AG20443 (cell line): ENCODE measurements around the gene ESYT2.

ENCODE experiments used
- DNase-seq: peaks from one replicate; pipeline ENCODE4 v3.0.0; 2012; ENCODE audit warnings: low spot score, mixed read lengths

Gene ESYT2

DNA sequence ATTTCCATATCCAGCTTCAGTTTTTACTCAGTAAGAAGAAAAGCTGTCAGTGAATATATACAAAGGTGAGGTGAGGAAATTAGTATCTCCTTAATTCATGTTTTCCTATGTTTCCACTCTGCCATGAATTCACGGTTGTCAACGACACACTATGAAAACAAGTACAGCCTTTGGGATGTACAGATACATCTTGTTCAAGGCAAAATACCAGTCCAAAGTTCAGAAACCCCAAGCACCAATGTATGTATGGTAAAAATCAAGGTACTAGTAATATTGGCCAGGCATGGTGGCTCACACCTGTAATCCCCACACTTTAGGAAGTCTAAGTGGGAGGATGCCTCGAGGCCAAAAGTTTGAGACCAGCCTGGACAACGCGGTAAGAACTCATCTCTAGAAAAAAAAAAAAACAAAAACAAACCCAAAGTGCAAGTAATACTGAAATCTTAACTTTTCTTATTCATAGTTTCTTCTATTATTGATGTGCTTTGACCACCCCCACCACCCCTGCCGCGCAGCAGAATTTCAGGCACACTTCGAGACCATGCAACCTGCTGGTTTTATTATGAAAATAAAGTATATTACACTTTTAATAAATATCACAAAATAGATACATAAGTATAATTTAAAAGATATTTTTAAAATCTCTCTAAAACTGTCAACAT is 3.5 kb downstream of the ESYT2 start:
- no peak for DNase-seq

DNA sequence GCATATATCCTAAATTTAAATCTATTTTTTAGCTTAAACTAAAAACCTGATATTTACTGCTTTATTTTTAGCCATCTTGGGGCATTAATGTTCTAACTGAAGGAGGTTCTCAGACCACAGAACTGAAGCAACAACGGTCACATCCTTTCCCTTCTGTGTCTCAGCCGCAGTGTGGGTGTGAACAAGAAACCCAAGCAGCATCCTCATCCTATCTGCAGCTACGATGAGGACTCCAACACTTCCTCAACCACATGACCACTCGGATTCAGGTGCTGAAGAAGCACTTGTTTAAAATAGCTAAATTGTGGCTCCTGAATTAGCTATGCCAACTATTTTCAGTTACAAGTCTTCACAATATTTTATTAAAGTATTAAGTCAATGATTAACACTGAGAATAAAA is 5.3 kb downstream of the ESYT2 start:
- no peak for DNase-seq

DNA sequence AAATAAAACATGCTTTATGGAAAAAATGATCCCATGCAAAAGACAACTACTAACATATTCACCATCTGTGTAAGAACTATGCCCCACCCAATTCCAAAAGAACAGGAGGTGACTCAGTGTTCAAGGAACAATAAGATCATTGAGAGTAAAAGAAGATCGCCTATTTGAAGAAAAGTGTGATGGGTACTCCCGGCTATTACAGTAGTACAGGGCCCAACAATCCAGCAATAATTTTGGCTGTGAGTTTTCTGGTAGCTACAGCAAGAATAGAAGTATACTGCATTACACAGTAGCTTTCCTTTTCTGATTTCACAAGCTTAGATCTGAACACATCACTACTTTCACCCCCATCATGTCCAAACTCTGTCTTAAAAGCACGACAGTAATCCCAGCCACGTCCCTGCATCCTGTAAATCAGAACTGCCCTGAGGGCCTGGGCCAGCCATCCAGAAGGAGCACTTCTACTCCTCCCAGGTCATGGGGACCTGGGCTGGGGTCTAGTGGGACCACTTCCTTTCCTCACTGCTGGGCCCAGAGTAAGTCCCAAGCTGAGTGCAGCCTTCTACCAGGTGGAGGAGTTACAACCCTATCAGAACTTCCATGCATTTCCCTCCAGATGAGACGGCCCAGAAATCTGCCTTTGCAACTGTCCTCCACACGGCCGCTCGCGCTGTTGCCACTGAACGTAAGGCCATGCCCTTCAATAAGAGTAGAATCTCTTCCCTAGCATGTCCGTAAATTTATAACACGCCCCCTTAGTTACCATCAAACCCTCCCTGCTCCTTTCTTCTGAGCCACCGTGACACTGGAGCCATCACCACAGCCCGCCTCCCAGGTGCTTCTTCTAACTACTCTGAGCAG is 7.9 kb downstream of the ESYT2 start:
- DNase-seq, result peak; percentile 63

DNA sequence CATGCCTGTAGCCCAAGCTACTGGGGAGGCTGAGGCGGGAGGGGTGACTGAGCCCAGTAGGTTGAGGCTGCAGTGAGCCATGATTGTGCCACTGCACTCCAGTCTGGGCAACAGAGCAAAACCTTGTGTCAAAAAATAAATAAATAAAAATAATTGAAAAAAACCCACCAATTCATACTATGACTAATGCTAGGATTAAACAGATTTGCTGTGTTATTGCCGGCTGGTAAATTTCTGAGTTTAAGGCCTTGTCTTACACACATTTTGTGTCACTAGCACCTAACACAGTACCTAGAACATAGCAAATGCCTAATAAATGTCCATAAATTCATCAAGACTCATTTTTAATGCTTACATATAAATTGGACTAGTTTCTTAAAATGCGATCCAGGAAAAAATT is 8.7 kb downstream of the ESYT2 start:
- no peak for DNase-seq

DNA sequence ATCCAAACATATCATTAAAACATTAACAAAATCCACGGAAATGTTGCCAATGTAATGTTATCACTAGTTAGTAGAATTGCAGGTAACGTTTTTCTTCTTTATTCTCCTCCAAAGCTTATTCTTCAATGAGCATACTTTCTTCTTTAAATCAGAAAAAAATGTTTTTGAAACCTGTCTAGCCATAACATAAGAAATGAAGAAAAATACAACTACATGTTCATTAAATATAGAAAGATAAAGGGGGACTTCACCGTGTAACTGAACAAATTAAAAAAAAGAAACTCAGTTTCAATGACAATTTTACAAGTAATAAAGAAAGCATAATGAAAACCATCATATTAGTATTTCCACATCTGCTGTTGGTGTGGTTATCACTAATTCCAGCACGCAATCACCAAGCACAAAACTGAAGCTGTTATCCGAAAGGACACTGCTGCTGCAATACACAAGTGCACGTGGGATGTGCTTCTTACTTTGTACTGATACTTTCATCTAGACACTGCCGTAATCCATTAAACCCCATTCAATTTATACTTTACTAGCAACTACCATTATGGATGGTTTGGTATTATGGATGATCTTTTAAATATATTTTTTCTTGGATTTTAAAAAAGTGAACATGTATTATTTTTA is 9.6 kb downstream of the ESYT2 start:
- DNase-seq, result no peak

DNA sequence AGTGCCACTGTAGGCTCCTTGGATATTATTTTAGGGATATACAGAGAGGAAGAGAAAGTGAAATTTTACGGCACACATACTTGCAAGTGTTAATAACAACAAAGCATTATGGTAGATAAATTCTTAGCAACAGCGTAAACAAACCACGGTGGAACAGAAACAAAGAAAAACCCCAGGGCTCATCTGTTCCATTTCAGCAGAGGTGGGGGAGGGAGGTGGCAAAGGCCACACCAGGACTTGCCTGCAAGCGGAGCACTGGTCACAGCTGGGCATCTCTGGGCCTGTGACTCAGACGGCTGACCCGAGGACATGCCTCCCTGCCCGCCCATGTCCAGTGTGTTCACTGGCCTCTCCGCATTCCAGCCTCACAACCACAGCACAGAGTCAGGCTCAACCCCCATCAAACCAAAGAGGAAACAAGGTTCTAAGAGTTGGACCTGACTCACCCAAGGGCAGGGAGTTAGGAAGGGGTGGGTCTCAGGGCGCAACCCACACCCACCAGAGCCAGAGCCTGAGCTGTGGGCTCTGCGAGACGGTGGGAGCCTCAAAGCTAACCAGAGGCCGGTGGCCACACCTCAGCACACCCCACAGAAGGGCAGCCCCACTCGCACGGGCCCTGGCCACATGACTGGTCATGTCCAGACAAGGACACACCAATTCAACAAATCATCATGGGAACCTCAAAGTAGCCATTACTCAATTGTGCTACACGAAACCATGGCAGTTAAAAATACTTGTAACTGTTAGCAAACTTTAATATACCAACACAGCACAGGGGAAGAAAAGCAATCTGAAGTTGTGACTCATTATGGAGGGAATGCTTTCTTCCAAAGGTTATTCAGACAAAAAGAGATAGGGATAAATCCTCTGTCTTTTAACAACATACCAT is 10.7 kb downstream of the ESYT2 start:
- DNase-seq, result peak; percentile 94

DNA sequence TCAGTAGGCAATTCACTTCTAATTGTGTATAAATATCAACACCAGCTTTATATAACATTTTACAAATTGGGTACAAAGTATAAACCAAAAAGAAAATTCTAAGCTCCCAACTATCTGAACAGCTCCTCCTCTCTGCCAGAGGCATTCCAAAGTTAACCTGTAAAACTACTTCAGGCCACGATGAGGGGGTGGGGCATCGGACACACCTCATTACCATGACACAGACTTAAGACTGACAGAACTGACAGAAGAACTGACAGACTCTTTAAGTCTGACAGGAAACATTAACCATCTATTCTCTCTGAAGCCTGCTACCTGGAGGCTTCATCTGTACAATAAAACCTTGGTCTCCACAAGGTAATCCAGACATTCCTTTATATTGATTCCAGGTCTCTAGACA is 12.3 kb downstream of the ESYT2 start:
- no peak for DNase-seq

DNA sequence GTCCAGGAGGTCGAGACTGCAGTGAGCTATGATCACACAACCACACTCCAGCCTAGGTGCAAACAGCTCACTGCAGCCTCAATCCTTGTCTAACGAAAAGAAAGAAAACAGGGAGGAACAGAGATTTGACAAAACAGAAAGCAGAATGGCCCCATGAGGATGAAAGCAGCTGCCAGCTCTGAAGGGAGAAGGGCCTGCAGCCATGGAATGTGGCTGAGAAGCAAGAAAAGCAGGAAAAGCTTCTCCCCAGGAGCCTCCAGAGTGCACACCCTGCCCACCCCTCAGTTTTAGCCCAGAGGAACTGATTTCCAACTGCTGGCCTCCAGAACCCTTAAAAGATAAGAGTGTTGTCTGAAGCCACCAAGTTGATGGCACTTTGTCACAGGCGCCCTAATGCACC is 13.0 kb downstream of the ESYT2 start:
- DNase-seq, result no peak

DNA sequence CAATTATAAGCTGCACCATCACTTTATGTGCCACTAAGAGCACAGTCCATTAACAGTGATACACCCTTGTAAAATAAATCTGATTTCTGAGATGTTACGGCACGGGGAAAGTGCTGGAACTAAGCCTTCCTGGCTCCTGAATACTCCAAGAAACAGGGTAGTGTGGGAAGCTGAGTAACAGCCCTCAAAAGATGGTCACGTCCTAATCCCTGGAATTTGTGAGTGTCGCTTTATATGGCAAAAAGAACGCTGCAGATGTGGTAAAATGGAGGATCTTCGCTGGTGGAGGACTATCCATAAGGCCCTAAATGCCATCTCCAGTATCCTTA is 13.5 kb downstream of the ESYT2 start:
- DNase-seq, result no peak

DNA sequence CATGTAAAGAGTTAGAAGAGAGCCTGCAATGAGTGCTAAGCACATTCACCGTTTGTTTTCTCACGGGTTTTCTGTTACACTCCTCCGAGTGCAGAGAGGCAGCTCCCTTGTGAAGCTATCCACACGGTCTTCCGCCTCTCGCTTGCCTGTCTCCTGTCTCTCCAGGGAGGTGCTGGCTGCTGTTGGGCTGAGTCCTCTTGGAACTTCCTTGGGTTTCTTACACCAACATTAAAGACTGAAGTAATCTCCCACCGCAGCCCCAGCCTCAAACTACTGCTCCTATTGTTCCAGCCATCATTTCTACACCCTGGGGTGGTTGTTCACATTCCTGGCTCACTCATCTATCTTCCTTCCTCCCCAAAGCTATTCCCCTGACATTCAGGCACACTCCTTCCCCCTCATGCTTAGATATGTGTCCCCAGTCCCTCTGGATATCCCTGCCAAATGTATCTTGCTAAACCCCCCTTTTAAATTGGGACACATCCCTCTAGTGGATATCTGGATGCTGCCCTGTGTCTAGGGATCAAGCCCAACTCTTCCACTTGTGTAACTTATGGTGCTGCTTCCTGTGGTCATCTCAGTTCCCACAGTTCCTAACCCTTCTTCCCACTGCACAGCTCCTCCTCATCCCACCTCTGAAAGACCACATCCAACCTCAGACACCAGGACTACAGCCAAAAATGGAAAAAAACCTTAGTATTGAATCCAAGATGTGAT is 14.1 kb downstream of the ESYT2 start:
- DNase-seq, result no peak

DNA sequence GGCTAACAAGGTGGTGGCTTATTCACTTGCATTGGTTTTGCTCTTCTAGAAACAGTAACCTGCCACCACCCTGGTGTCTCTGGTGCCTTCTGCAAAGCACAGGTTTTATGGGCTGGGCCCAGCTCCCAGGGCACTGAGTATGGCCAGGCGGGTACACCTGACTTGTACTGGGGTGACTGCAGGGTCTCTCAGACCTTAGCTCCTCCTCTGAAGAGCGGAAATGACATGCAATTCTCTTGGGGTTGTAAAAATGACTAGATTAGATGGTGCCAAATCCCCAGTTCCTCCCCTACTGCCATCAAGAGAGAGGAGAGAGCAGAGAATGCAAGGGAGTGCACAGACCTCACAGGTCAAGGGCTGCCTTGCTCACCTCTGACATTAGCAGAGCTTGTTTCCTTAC is 14.7 kb downstream of the ESYT2 start:
- DNase-seq, result no peak

DNA sequence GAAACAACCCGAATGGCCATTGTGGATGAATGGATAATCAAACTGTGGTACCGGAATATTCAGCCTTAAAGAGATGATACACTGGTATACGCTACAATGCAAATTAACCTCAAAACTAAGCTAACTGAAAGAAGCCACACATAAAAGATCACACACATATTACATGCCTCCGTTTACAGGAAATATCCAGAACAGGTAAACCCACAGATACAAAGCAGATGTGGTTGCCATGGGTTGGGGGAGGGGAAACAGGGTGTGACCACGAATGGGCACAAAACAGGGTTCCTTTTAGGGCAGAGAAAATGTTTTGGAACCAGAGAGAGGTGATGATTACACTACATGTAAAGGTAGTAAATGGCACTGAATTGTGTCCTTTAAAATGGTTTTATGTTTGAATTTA is 16.6 kb downstream of the ESYT2 start:
- no peak for DNase-seq

DNA sequence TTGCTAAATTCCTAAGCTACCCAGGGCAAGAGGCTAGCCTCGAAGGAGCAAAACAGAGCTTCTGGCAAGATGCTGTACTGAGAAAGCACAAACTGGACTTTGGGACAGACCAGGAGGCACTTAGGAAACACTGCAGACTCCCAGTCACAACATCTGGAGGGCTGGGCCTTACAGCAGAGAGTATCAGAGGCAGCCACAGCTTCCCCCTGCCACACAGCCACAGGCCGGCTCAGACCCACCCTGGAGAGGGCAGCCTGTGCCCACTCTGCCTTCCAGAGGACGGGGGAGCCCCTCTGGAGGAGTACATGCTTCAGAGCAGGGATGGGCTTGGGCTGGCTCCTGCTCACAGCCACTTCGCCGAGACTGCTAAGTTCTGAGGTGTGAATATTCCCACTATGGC is 17.4 kb downstream of the ESYT2 start:
- peak; percentile 45 for DNase-seq

DNA sequence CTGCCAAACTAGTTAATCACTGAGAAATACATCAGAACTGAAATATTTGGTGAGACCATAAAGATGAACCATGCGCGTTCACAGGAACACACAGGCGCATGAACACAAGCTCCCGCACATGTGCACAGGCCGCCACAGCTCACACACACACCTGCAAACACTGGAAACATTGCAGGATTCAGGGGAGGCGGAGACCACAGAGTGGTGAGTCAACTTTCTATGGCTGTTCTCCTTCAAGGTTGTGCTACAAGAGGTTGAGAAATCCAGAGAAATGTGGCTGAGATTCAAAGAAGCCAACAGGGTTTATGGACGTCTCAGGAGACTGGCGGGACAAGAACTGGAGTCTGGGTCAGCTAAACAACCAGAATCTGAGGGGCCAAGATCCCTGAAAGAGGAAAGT is 17.8 kb downstream of the ESYT2 start:
- DNase-seq, result peak; percentile 71

DNA sequence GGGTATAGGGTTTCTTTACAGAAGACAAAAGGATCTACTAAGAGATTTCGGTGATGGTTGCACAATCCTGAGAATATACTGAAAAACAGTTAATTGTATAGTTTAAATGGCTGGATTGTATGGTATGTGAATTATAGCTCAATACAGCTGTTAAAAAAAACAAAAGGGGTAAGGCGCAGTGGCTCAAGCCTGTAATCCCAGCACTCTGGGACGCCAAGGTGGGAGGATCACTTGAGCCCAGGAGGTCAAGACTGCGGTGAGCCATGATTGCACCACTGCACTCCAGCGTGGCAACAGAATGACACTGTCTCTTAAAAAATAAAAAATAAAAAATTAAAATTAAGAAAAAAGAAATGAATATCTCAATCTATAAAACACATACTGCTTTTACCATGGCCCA is 18.5 kb downstream of the ESYT2 start:
- no peak for DNase-seq

DNA sequence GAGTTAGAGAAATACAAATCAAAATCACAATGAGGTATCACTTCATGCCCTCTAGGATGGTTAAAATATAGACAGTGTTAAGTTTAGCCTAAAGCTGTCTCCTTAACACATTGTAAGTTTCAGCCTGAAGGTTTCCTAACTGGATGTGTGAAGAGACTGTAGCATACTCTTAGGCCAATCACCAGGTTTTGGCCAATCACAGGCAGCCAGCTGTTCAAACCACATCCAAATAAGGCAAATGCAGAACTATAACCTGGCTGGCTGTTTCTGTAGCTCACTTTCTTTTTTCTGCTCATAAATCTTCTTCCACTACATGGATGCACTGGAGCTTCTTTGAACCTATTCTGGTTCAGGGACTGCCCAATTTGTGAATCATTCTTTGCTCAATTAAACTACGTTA is 19.7 kb downstream of the ESYT2 start:
- DNase-seq, result no peak

DNA sequence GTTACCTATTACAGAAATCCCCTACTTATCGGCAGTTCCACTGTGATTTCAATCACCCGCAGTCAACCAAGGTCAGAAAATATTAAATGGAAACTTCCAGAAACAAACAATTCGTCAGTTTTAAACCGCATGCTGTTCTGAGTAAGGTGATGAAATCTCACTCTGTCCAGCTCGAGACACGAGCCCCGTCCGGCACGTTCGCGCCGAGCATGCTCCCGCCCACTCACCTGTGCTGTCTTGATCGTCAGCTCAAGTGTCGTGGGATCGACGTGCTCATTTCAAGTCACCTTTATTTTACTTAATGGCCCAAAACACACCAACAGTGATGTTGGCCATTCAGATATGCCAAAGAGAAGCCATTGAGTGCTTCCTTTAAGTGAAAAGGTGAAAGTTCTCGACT is 21.2 kb downstream of the ESYT2 start:
- DNase-seq, result no peak

DNA sequence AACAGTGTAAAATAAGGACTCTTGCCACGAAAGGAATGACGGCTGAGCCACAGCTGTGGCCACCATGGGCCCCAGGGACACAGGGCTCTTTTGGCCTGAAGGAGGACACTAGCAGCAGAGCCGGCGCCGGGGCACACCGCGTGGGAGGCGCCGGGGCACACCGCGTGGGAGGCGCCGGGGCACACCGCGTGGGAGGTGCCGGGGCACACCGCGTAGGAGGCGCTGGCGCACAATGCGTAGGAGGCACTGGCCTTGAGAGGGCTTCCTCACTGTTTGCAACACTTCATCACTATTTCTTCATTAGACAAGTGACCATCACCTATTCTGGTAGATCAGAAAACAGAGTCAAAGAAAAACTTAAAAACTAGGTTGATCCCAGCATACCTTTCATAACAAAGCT is 23.4 kb downstream of the ESYT2 start:
- DNase-seq, result no peak

DNA sequence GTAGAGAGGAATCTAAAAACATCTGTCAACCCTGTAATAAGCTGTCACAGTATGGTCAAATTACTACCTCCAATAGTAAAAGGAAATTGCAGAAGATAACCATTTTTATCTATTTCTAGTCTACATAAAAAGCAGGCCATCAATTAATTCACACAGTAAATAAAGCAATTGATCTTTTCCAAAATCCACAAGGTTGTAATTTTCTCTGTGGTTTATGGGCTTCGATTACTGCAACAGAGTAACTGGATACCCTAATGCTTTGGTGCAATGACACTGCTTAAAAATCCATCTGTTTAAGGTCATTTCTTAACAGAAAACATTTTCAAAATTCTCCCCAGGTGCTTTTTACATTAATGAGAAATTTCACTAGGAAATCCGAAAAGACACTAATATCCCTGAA is 23.9 kb downstream of the ESYT2 start:
- no peak for DNase-seq

DNA sequence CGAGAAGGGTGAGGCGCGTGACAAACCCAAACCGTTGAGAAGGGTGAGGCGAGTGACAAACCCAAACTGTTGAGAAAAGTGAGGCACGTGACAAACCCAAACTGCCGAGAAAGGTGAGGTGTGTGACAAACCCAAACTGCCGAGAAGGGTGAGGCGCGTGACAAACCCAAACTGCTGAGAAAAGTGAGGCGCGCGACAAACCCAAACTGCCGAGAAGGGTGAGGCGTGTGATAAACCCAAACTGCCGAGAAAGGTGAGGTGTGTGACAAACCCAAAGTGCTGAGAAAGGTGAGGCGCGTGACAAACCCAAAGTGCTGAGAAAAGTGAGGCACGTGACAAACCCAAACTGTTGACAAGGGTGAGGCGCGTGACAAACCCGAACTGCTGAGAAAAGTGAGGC is 25.0 kb downstream of the ESYT2 start:
- no peak for DNase-seq

DNA sequence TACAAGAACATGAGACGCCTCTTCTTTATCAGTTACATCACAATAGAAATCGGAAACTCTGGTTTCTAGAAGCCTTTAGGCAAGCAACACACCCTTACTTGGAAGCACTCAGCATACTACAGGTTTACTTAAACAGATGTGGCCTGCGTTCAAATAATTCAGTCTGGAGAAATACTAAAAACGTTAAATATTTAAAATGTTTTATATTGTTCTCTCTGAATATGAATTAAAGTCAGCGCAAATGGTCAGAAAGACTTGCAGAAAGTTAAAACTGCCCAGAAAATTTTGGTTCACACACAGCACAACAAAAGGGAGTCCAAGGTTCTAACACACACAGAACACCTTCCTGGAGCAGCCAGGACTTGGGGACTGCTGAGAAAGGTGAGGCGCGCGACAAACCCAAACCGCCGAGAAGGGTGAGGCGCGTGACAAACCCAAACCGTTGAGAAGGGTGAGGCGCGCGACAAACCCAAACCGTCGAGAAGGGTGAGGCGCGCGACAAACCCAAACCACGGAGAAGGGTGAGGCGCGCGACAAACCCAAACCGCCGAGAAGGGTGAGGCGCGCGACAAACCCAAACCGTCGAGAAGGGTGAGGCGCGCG is 25.8 kb downstream of the ESYT2 start:
- no peak for DNase-seq
